ENCODE measurements around the gene ZNF470.

The ZNF470 gene

DNA sequence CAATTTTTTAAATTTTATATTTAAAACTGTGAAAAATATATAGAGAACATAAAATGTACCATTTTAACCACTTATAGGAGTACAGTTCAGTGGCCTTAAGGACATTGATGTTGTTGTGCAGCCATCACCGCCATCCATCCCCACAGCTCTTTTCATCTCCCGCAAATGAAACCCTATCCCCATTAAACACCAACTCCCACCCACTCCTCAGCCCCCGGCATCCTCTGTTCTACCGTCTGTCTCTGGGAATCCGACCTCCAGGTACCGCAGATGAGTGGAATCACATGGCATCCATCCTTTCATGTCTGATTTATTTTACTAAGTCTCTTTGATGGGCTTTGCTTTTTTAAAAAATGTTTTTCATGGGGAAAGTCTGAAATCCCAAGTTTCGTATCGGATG, 51.9 kb downstream of the ZNF470 start:
- TF ChIP-seq, protein P1, sequence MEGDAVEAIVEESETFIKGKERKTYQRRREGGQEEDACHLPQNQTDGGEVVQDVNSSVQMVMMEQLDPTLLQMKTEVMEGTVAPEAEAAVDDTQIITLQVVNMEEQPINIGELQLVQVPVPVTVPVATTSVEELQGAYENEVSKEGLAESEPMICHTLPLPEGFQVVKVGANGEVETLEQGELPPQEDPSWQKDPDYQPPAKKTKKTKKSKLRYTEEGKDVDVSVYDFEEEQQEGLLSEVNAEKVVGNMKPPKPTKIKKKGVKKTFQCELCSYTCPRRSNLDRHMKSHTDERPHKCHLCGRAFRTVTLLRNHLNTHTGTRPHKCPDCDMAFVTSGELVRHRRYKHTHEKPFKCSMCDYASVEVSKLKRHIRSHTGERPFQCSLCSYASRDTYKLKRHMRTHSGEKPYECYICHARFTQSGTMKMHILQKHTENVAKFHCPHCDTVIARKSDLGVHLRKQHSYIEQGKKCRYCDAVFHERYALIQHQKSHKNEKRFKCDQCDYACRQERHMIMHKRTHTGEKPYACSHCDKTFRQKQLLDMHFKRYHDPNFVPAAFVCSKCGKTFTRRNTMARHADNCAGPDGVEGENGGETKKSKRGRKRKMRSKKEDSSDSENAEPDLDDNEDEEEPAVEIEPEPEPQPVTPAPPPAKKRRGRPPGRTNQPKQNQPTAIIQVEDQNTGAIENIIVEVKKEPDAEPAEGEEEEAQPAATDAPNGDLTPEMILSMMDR (conservative IDR thresholded peaks at IDR 0.05; ENCODE audit: control insufficient read depth, insufficient read depth, low read depth, low read length), result no peak
- no peak overlapping the region for H3K4me3 ChIP-seq (ENCODE audit: control insufficient read depth, low read depth, low read length)
- no peak for DNase-seq (ENCODE audit: low read depth)

DNA sequence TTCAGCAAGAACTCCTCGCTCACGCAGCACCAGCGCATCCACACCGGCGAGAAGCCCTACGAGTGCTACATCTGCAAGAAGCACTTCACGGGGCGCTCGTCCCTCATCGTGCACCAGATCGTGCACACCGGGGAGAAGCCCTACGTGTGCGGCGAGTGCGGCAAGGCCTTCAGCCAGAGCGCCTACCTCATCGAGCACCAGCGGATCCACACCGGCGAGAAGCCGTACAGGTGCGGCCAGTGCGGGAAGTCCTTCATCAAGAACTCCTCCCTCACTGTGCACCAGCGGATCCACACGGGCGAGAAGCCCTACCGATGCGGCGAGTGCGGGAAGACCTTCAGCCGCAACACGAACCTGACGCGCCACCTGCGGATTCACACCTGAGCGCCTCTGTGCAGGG, 55.1 kb downstream of the ZNF470 start:
- H3K4me3 ChIP-seq (ENCODE audit: control insufficient read depth, low read depth, low read length), result no peak overlapping the region
- no peak for DNase-seq (ENCODE audit: low read depth)
- TF ChIP-seq, protein P1 (conservative IDR thresholded peaks at IDR 0.05; ENCODE audit: control insufficient read depth, insufficient read depth, low read depth, low read length), result no peak

DNA sequence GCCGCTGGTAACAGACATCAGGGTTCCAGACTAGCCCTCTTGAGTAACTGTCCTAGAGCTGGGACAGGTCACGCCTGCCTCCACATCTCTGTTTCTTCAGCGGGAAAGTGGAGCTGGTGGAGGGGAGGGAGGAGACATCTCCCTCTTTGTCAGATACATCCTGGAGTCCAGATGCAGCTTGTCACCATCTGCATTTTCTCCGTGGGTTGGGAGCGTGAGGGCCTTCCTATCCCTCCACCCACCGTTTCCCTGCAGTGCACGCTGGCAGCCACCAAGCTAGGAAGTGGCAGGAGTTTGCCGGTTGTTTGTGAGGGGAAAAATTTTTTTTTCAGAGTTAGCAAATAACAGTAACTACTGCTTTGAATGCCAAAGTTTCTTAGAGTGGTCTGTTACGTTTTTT, 55.7 kb downstream of the ZNF470 start:
- no peak for DNase-seq (ENCODE audit: low read depth)
- TF ChIP-seq, protein P1 (conservative IDR thresholded peaks at IDR 0.05; ENCODE audit: control insufficient read depth, insufficient read depth, low read depth, low read length), result no peak
- H3K4me3 ChIP-seq (ENCODE audit: control insufficient read depth, low read depth, low read length), result no peak overlapping the region

DNA sequence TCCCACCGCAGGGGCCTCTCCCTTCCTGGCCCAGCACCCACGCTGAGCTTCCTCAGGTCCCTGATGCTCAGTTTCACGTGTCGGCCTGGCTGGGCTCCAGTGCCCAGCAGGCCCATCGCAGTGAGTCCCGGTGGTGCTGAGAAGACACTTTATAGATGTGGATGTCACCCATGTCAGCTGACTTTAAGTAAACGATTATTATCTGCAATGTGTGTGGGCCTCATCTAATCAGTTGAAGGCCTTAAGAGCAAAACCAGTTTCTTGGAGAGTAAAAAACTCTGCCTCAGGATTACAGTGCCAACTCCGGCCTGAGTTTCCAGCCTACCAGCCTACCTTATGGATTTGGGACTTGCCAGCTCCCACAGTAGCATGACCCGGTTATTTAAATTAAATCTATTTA, 58.4 kb downstream of the ZNF470 start:
- TF ChIP-seq, protein P1 (conservative IDR thresholded peaks at IDR 0.05; ENCODE audit: control insufficient read depth, insufficient read depth, low read depth, low read length), result no peak
- no peak overlapping the region for H3K4me3 ChIP-seq (ENCODE audit: control insufficient read depth, low read depth, low read length)
- DNase-seq (ENCODE audit: low read depth), result no peak

DNA sequence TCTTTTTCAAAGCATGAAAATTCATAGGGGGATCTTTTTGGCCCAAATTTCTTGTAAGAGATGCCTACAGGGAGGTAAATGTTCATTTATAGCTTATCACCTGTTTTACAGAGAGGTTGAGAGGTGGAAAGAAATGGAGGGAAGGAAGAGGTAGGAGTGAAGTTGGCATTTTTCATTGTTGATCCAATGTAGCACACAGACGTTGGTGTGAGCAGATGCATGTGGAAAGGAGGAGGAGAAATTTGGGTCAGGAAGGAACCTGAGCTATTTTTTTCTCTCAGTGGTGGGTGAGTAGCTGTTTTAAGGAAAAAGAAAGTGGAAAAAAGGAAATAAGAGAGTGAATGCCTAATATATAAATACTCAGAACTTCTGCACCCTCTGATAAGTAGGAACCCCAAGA, 65.8 kb downstream of the ZNF470 start:
- TF ChIP-seq, protein P1 (conservative IDR thresholded peaks at IDR 0.05; ENCODE audit: control insufficient read depth, insufficient read depth, low read depth, low read length), result no peak
- DNase-seq (ENCODE audit: low read depth), result no peak
- no peak overlapping the region for H3K4me3 ChIP-seq (ENCODE audit: control insufficient read depth, low read depth, low read length)

DNA sequence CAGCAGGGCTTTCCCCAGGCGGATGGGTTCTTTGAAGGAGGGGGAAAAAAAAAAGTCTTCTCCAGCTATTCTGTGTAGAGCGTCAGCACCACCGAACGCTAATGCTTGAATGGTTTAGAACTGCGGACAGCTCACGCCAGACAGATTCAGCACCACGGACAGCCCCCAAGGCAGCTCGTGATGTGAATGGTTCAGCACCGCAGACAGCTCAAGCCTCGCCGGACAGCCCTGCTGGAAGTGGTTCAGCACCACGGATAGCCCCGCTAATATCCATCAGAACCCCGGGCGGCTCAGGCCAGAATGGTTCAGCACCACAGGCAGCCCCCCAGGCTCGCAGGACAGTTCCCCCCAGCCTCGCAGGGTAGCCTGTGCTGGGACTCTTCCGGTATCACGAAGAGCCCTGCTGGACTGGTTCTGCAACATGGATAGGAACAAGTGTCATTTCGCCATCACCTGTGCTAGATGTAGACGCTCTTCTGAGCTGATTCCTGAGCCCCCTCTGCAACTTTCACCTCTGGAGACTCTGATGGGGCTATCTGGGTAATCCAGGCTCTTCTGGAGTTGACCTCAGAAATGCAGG, 70.8 kb downstream of the ZNF470 start:
- peak; percentile 74 for DNase-seq (ENCODE audit: low read depth)
- H3K4me3 ChIP-seq (ENCODE audit: control insufficient read depth, low read depth, low read length), result no peak overlapping the region
- TF ChIP-seq, protein P1 (conservative IDR thresholded peaks at IDR 0.05; ENCODE audit: control insufficient read depth, insufficient read depth, low read depth, low read length), result no peak

Measured in fibroblast of mammary gland (primary cell).